GM18951 (cell line): ENCODE results near the gene SPRY2.

Source experiments
- POLR2A ChIP-seq: IDR thresholded peaks from 4 replicates; pipeline ENCODE4 v1.6.1; 2011; ENCODE audit warnings: mild to moderate bottlenecking; ENCODE audit not compliant: insufficient read length, insufficient read depth; ENCODE audit errors: extremely low read depth
- in situ Hi-C: fragments of 300-500 bp; cut with MboI; formaldehyde crosslinking; loops from one replicate; pipeline ENCODE4 v1.12.0; 2022; ENCODE audit warnings: low sequenced_read_pairs, mixed read lengths, inconsistent platforms; ENCODE audit not compliant: unreplicated experiment

SPRY2 gene

DNA sequence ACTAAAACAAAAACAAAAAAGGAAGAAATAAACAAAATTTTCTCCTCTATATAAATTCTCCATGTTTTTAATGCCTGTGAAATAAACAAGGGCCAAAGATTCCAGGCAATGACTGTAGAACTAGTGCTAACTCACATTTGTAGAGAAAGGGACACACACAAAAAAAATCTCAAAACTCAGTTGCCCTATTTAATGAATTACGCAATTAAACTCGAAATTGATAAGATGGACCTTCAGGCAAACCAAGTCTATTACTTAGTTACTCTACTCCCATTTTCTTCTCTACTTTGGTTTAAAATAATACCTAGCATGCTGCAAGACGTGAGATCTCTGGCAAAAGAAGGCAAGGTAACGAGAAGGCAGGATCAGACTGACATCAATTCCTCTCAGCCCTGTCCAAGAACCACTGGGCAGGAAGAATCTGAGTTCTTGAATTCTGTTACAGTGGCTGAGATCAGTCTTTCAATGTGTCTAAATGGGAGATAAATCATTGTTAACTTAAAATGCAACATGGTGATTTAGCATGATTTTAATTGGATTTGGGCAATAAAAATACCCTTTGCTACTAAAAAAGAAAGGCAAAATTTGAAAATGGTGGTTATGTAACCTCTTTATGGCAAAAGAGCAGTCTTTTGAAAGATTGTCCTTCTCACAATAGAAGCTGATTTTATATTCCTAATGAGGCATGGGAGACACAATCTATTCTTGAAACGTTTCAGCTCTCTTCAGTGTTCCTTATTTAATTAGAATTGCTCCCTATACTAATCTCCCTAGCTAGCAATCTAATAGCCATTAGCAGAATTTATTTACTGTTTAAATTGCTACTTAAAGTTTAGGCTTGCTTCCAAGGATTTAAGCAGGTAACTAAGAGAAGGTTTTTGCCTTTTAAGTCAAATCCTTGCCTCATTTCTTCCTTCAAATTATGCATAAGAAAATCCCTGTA is 25.9 kb downstream of the SPRY2 start:
- in situ Hi-C loops = no loop called here
- TF ChIP-seq POLR2A = no peak

- no peak for TF ChIP-seq POLR2A
- in situ Hi-C loops = no loop called here
Measured at GRCh38 chr13:80313668-80314256, 27.2 kb downstream of the SPRY2 start.

- no peak for TF ChIP-seq POLR2A
- in situ Hi-C loops = no loop called here
Measured at GRCh38 chr13:80312967-80313366, 28.0 kb downstream of the SPRY2 start.

- TF ChIP-seq POLR2A = no peak
- in situ Hi-C loops = no loop called here
Measured at GRCh38 chr13:80312012-80312704, 28.8 kb downstream of the SPRY2 start.

GRCh38 chr13:80309926-80310325 is 31.0 kb downstream of the SPRY2 start:
- no peak for TF ChIP-seq POLR2A
- in situ Hi-C loops = no loop called here

DNA sequence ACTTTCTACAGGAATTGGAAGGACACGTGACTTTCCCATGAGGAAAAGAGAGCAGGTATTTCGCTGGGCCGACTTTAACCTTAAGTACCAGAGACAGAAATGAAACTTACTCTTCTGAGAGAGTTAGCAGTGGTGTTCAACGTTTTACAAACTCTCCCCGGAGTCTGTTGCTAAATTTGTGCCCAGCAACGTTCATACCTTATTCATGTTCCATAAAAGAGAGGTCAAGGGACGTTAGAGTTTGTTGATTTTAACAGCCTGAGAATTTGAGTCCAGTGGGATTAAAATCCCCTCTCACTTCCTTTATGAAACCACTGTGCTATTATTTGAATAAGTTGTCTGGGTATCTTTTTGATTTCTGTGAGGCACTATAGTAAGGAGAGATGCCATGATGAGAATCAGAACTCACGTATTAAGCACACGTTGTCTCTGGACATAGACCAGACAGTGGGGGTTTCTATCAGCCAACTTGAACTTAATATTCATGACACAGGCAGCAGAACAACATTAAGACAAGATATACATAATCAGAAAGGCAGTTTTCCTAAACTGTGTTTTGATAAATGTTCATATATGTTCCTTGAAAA is 33.4 kb downstream of the SPRY2 start:
- in situ Hi-C loops = no loop called here
- no peak for TF ChIP-seq POLR2A

GRCh38 chr13:80306337-80306972 is 34.5 kb downstream of the SPRY2 start:
- TF ChIP-seq POLR2A = no peak
- in situ Hi-C loops = no loop called here

DNA sequence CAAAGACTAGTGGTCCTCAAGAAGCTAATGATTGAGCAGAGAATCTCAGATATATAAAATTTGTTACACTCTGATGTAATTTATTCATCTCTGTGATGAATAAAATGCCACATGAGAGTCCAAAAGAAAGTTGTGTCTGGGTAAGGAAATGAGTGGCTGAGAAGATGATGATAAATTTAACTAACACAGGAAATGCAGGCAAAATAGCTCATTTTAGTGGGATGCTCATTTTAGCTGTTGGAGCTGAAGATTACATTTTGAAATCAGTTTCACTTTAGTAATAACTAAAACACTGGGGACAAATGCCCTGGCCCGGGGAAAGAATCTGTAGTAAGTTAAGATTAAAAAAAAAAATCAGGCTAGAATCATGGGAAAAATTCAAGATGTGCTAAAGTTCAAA is 35.2 kb downstream of the SPRY2 start:
- TF ChIP-seq POLR2A = no peak
- in situ Hi-C loops = no loop called here

GRCh38 chr13:80303225-80303811 is 37.6 kb downstream of the SPRY2 start:
- no peak for TF ChIP-seq POLR2A
- in situ Hi-C loops = no loop called here

DNA sequence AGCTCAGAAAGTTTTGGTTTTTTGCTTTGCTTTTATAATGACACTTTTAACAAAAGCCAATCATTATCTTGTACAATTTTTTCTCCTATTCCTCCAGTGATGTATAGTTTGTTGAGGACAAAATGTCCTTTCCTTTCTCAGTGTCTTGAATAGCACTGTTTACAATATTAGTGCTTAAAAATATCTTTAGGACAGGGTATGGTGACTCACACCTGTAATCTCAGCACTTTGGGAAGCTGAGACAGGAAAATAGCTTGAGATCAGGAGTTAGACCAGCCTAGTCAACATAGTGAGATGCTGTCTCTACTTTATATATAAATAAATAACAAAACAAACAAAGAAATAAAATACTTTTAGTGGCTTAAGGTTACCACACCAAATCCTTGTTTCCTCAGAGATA is 41.9 kb downstream of the SPRY2 start:
- no peak for TF ChIP-seq POLR2A
- in situ Hi-C loops = no loop called here

DNA sequence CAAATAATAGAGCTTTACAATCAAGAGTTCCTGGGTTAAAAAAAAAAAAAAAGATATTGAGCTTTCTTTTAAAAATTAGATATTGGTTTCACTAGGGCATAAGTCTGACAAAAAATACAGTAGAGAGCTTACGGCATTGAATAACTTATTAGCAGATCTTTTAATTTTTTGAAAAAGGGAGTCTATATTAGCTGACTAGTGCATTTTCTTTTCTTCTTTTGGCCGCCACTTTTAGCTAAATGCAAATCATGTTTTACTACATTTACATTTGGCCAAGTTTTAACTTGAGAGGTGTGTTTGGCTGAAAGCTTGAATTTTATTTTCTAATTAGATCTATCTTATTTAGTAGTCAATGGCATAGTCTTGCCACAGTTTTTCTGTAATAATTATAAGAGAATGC is 43.4 kb downstream of the SPRY2 start:
- in situ Hi-C loops = no loop called here
- no peak for TF ChIP-seq POLR2A

DNA sequence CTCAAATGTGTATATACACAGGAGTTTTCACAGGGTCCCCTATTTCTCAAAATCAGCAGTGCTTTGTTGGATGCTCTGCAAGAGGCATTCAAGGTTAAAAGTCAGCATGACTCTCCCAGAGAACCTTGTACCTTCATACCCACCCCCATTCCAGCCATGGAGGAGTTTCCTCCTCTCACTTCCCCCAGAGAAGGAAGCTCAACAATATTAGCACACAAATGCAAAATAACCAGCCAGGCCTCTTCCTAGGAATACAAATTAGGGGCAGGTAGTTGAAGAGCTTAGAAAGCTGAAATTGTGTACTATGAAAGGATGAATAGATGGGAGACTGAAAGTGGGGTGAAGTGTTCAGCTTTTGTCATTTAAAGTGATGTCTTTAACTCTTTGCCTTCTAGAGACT is 43.8 kb downstream of the SPRY2 start:
- in situ Hi-C loops = no loop called here

More for the DNA sequence above, 43.8 kb downstream of the SPRY2 start:
- TF ChIP-seq POLR2A = no peak
